Amygdala (tissue), 56 donors: ENCODE measurements around the gene PDYN.

Experiments used
- DNase-seq, 56 donors: peaks; one replicate each; lab custom pipeline; 2025; lab: John Stamatoyannopoulos, UW

Gene PDYN

DNA sequence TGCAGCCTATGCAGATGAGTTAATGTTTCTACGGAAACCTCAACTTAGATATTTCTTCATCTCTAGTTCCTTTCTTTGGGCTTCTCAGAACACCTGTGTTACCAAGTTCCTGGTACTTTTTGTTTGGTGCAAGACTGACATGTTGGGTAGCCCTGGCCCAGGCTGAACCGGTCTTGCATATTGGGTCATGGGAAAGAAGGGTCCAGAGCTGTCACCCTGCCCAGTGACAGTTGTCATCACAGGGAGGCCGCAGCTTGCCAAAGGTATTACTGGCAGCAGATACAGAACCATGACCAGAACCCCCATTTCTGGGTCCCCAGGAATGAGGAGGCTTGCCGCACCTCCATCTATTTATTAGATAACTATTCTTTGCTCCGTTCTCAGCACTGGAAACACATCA is 40.2 kb downstream of the PDYN start:
- DNase-seq = no peak

DNA sequence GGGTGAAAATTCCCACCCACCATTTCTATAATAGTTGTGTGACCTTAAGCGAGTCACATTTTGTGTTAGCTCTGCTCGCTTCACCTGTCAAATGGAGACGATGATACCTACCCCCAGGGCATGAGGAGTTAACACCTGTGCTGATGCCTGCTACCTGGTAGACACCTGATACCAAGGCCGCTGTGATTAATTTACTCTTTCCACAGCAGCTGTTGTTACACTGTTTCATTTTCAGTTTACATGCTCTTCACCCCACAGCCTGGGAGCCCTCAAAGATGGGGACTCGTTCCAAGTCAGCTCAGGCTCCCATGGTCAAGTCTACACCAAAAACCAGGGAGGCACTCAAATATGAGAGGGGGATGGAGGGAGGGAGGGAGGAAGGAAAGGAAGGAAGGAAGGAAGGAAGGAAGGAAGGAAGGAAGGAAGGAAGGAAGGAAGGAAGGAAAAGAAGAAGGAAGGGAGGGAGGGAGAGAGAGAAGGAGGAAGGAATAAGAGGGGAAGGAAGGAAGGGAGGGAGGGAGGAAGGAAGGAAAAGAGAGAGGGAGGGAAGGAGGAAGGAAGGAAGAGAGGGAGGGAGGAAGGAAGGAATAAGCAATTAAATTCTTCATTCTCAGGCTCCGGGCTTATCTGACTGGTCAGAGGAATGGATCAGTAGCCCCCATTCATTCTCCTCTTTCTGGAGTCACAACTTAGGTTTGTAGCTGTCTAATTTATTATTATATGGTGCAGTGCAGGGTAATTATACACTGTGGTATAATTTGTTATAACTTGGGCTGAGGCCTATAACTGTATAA is 40.9 kb downstream of the PDYN start:
- no peak for DNase-seq

DNA sequence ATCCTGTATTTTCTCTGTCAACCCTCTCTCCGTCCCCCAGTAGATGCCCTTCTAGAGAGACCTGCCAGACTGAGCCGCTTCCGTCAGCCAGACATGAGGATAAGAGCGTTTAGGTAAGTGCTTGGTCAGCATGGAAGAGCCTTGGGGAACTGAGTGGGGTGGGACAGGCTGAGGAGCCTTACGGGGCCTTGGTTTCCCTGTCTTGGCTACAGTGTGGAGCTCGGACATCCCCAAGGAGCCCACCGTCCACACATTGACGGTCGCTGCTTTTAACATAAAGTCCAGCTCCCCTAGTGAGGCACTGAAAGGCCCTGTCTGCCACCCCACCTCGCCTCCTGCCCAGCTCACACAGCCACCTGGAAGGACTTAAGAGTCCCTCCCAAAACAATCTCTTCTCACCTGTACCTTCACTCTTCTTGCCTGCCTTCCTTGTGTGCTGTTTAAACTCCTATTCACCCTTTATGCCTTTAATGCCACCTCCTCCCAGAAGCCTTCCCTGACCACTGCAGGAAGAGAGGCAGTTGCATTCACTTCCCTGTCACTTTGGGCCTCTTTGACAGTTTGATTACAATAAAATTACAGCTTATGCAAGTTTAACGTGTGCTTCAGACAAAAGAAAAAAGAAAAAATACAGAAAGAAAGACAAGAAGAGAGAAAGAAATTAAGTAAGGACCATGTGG is 42.3 kb downstream of the PDYN start:
- DNase-seq = no peak

DNA sequence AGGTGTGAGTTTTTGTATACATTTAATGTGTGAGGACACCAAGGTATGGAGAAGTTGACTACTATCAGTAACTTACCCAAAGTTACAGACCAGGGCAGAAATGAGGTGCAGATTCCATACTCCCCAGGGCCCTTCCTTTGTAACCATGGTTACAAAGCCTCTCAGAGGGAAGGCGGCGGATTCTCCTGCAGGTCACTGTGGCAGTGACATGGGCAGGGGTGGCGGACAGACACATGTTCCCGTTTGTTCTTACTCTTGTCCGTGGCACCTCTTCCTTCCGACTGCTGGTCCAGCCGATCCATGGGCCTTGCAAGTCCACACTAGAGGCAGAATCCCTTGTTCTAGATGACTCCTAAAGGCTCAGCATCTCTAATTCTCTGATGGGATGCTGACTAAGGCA is 43.0 kb downstream of the PDYN start:
- DNase-seq = no peak

DNA sequence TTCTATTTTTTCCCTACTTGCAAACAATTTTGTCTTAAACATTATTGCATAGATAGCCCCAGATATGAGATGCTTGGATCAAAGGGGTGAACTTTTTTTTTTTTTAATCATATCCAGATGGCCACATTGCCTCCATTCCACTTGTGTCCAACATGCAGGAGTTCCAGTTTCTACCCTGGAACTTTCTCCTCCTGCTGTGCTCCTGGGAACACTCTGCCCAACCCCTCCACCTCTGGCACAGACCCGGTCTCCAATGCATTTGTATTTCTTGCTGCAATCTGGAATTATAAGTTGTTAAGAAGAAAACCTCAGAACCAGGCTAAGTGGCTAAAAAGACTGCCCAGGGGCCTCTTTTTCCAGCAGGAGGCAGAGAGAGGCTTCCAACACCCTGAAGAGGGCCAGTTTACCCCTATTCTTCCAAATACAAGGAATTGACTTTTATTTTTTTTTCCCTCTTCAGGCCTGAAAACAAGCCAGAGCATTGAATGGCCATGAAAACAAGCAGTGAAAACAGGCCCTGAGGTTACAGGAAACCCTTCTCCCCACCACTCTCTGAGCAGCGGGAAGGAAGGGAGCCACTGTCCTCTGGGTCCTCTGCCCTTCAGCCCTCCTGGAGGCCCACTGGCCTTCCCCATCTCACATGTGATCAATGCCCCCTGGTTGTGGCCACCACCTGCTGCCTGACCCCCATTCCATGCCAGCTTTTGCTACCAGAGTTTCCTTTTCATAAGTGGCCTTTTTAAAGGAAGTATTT is 44.3 kb downstream of the PDYN start:
- peak in 12 of 56 donors; percentile 25 to 61 (median 44) for DNase-seq

DNA sequence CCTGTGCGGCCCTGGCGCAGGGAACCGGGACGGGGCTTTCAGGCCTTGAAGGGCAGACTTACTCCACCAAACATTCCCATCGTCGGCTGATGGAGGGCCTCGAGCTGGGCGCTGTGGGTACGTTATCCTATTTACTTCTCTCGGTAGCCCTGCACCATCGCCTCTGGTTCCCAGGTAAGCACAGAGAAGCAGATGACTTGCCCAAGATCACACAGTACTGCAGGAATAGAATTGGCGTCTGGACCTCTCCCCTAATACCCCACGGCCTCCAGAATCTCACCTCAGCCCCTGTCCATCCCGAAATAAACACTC is 46.4 kb downstream of the PDYN start:
- no peak for DNase-seq

DNA sequence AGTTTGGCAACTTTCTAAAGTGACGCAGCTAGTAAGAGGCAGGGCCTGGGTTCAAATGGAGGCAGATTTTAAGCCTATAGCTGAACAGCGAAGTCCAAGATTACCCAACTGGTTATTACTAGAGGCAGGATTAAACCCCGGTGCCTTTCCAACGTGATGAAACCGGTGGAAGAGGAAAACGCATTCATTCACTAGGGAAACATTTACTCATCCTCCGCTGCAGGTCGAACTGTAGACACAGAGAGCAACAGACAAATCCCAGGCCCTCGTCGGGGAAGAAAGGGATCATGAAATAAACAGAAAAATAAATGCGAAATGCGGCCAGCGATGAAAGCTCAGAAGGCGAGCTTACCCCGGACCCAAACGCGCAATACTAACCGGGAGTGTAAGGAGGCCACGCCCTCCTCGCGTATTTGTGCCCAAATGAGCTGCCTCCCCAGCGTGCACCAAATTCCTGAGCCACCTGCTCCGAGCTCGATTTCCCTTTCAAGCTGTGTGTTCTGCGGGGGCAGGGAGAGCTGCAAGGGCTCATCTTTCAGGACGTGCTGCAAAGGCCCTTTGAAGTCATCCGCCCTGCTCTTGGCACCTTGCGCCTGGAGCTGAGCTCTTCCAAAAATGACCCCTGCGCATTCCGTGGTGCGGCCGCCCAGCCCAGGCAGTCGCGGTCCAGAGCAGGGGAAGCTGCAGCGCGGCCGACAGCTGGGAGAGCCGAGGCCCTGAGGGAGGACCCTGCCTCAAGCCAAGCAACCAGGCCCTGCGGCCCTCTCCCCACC is 46.9 kb downstream of the PDYN start:
- DNase-seq = peak in 2 of 56 donors; percentile 20 to 26

DNA sequence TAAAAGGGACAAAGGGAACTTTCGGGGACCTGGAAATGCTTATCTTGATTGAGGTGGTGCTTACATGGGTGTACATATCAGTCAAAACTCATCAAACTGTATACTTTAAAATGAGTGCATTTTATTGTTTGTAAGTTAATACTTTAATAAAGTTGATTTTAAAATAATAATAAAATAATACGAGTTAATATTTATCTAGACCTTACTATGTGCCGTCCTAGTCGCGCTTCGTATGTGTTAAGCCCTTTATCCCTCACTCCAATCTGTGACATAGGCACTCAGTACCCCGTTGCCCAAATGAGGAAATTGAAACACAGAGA is 47.5 kb downstream of the PDYN start:
- DNase-seq = no peak

DNA sequence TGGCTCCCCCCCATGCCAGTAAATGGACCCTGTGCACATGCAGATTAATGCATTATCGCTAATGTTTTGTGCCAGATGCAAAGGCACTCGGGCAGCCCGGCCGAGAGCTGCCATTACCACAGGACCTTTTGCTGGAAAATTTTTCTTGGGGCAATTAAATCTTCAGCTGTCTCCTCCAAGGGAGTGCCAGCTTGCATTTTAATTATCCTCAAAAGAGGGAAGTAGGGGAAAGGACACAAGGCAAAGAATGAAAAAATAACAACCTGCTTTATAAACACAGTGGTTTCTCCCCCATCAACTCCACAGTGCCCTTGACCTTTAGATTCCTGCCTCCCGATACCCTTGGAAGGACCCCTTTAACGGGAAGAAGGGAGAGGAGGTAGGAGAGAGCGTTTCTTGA is 48.2 kb downstream of the PDYN start:
- DNase-seq = no peak

DNA sequence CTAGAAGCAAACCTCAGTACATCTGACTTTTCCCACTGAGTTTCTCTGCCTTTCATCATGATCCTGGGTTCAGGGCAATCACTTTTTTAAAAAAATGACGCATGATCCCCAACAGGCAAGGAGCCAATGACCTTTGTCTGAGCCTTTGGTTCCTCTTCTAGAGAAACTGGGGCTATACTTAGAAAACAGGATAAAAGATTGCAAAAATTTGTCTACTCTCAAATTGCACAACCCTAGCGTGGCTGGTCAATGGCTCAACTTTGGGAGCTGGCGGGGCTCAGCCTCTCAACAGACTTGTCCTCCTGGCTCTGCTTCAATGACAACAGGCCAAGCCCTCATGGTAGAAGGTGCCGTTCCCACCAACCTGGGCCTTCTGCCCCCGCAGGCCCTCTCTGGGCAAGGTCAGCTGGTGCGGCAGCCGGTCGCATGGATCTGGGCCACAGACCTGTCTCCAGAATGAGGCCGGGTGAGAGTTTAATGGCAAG is 48.7 kb downstream of the PDYN start:
- DNase-seq = peak in 34 of 56 donors; percentile 27 to 69 (median 43)

DNA sequence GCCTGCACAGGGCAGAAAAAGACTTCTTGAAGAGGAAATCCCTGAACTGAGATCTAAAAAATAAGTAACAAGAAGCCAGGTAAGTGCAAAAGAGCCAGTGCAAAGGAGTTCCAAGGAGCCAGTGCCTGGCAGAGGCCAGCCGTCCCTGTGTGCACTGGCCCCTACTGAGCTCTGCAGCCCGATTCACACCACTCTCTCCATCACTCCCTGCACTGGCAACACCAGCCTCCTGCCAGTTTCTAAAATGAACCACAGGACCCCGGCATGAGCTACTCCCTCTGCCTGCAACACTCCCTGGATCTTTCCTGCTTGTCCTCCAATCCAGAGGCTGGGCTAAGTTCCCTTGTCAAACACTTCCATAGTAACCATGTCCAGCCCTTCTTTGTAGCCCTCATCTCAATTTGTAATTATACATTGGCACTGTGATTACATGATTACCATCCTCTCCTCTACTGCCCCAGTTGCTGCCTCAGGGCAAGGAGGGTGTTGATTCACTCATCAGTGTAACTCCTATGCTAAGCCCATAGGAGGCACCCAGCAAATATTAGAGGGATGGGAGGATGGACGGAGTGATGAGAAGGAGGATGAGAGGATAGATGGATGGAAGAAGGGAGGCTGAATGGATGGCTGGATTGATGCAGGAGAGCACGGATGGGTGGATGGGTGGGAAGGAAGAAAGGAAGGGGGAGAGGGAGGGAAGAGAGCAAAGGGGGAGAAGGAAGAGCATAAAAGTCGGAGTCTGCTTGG is 49.3 kb downstream of the PDYN start:
- no peak for DNase-seq

DNA sequence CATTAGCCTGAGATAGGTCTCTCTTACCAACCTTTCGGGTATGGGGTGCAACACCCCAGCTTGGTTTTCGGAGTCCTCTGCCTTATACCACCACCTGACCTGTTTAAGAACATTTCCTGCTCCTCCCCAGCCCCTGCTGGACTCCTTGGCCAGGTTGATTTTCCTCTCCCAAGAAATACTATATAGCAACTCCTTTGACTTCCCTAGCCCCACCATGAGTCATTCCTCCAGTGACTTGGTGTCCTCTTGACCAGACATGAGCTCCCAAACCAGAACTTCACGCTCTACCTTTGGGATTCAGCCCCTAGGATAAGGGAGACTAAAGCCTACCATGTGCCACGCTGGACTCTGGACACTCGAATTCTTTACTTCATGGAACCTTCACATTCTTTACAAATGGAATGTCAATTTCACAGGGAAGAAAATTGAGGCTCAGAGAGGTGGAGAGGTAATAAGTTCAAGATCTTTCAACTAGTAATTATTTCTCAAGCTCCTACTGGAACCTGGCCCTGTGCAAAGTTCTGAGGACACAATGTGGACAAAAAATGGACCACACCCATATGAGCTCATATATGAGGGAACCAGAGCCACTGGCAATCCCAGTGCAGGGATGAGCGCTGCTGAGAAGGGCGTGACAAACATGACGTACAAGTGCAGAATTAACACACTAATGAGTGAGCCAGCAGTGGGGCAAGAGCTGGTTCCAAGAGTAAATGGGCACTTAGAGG is 50.4 kb downstream of the PDYN start:
- no peak for DNase-seq

DNA sequence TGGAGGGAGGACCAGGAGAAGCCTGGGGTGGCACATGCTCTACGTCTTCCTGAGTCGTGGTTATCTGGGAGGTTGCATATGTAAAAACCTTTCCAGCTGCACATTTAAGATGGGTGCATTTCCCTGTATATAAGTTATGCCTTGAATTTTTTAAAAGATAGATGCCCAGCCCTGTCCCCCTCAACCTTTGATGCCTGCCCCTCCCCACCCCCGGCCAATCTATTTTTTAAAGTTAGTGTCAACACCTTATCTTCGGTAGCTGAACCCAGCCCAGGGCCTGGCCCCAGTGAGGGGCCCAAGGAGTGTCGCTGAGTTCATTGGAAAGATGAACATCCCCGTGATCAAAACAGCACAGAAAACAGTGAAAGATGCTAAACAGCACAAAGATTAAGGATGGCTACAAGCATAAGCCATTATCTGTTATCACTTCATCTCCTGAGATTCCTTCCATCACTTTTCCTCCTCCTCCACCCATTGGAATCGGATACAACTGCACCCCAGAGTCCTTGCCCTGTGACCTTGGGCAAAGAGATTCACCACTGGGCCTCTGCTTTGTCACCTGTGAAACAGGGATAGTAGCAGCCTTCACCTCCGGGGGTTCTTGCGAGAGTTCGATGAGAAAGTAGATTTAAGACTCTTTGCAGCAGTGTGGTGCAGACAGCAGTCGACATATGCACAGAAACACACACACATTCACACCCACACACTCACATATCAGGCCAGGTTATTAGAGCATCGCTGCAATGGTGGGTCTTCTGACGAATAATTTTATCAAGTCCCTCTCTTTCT is 51.2 kb downstream of the PDYN start:
- no peak for DNase-seq

DNA sequence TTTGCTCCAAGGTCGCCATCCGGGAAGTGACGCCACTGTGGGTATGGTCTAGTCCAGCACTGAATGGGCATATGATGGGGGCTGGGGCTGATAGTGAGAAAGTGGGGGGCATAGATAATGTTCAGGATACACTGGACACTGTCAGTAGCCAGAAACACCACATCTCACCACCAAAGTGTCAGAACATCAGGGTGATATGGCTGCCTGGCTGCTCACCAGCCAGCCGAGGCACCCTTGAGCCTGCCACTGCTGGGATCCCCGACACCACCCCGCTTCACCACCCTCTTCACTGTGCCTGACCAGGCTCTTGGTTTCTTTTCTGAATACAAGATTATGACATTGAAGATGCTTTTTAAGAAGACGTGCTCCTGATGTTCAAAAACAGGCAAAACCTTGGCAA is 51.8 kb downstream of the PDYN start:
- no peak for DNase-seq

DNA sequence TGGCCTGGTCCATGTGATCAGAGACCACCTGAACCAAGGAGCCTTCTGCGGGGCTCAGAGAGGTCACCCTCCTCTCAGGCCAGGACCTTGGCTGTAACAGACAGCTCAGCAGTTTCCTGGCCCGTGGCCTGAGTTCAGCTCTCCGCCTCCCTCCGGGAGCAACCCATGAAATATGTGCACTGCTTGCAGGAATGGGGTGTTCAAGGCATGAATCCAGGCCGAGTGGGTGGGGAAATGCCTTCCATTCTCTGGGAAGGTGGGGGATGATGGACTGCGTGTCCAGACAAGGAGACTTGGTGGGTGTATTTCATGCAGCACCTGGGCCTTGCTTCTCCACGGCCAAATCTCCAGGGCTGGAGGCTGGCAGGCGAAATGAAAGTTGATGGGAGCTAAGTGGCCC is 52.6 kb downstream of the PDYN start:
- no peak for DNase-seq

DNA sequence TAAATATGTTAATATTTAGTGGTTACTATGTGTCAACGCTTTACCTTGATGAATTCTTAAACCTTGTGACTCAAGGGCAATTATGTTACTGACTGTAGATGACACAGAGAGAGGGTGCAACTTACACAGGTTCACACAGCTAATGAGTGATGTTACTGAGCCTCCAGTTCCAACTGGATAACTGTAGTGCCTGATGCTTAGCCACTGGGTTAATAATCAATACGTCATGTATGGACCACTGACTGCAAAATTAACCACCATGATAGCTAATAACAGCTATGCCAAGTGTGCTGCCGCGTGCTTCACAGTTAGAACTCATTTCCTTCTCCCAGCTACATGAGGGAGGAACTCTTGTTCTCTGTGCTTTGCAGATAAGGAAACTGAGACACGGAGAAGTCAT is 53.3 kb downstream of the PDYN start:
- no peak for DNase-seq

DNA sequence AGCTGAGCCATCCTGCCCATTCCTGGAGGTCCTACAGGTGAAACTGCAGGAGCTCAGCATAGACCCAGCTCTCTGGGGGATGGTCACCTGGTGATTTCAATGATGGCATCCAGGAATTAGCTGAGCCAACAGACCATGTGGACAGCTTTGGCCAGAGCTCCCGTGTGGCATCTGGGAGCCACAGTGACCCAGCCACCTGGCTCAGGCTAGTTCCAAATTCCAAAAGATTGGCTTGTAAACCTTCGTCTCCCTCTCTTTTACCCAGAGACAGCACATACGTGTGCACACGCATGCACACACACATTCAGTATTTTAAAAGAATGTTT is 54.6 kb downstream of the PDYN start:
- no peak for DNase-seq

DNA sequence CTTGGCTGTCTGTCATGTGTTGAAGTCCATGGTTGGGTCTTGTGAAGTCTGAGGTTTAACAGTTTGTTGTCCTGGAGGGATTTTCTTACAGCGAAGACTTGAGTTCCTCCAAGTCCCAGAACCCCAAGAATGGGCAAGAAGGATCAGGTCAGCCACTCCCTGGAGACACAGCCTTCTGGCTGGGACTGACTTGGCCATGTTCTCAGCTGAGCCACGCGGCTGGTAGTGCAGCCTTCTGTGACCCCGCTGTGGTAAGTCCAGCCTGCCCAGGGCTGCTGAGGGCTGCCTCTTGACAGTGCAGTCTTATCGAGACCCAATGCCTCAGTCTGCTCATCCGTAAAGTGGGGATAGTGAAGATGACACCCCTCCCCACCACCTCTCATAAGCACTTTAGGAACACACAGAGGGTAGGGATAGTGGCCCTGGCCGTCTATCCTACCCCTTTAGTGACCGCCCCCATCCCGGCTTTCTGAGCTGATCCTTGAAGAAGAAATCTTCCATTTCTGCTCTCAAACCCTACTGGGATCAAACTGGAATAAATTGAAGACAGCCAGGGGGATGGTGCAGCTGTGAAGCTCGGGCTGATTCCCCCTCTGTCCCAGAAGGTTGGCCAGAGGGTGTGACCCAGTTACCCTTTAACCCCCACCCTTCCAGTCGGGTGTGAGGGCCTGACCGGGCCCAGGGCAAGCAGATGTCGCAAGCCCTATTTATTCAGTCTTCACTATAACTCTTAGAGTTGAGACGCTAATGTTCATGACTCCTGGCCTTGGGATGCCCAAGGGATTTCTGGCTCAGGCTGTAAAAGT is 55.2 kb downstream of the PDYN start:
- DNase-seq = no peak
